H1 (cell line): ENCODE measurements around the gene FAM171A1. TPM values are rescaled to one million over a fixed set of nuclear protein-coding genes. Genes with fewer than 3 reads are reported as not detected.

Source experiments
- CTCF ChIA-PET: fragments of 300-600 bp; sonication (Branson Sonifier 250); formaldehyde crosslinking; loops from one replicate; lab custom pipeline; 2021; ENCODE audit not compliant: partially characterized antibody; lab: Charles Lee
- POLR2A ChIA-PET: fragments of 300-600 bp; sonication (Branson Sonifier 250); formaldehyde crosslinking; loops from one replicate; lab custom pipeline; 2021; ENCODE audit warnings: inconsistent platforms; ENCODE audit not compliant: partially characterized antibody; lab: Charles Lee
- DNase-seq, 2 experiments: peaks; one replicate each; pipeline versions ENCODE4 v3.0.0 to v3.0.0-alpha.2; 2010 to 2022; ENCODE audit warnings: low spot score in 2 of 2, low read depth in 1 of 2, mixed read lengths in 1 of 2
- FAIRE-seq: peaks from 2 replicates; lab custom pipeline; 2011; peaks lifted over from hg19 to GRCh38; lab: Jason Lieb, UNC
- H2AFZ ChIP-seq: 2 replicates; pipeline ENCODE4 v1.8.1; 2012; ENCODE audit warnings: low read length, inconsistent platforms
- H2AK5ac ChIP-seq: 2 replicates; pipeline ENCODE4 v1.6.1; 2013; ENCODE audit warnings: low read depth, low read length
- H2BK120ac ChIP-seq: replicated peaks from 2 replicates; pipeline ENCODE3; 2013; ENCODE audit warnings: low read depth, low read length, inconsistent platforms
- H2BK12ac ChIP-seq: 2 replicates; pipeline ENCODE4 v1.6.1; 2013; ENCODE audit warnings: low read depth, low read length
- H2BK15ac ChIP-seq: 2 replicates; pipeline ENCODE4 v1.6.1; 2013; ENCODE audit warnings: low read length
- H2BK20ac ChIP-seq: 2 replicates; pipeline ENCODE4 v1.6.1; 2013; ENCODE audit warnings: low read length
- H2BK5ac ChIP-seq: 2 replicates; pipeline ENCODE4 v1.6.1; 2013; ENCODE audit warnings: low read depth, low read length
- H3K14ac ChIP-seq: 2 replicates; pipeline ENCODE4 v1.6.1; 2013; ENCODE audit warnings: inconsistent platforms; ENCODE audit not compliant: insufficient read length
- H3K18ac ChIP-seq: 2 replicates; pipeline ENCODE4 v1.6.1; 2013; ENCODE audit warnings: low read length; ENCODE audit errors: extremely low read depth
- H3K23ac ChIP-seq: 2 replicates; pipeline ENCODE4 v1.6.1; 2013; ENCODE audit warnings: inconsistent platforms; ENCODE audit not compliant: insufficient read length
- H3K23me2 ChIP-seq: 2 replicates; pipeline ENCODE4 v1.6.1; 2013; ENCODE audit warnings: low read depth, low read length
- H3K27ac ChIP-seq: 2 replicates; pipeline ENCODE4 v1.6.1; 2011; ENCODE audit warnings: low read depth, low read length, inconsistent platforms
- H3K27me3 ChIP-seq, 4 experiments: replicated peaks in 1 of 4; 1 replicate in 1 of 4; 2 replicates in 3 of 4; pipeline versions ENCODE4 v1.6.1 to v1.8.1; 2011 to 2013; ENCODE audit warnings: low read length in 3 of 4, mild to moderate bottlenecking in 3 of 4, inconsistent platforms in 2 of 4, mixed read lengths in 2 of 4, moderate library complexity in 1 of 4; ENCODE audit not compliant: control insufficient read depth in 3 of 4, insufficient read depth in 3 of 4; ENCODE audit errors: extremely low read depth in 1 of 4
- H3K36me3 ChIP-seq, 4 experiments: 2 replicates each; pipeline versions ENCODE4 v1.6.1 to v1.8.1; 2011 to 2013; ENCODE audit warnings: mild to moderate bottlenecking in 4 of 4, low read length in 3 of 4, moderate library complexity in 2 of 4, control low read depth in 1 of 4, inconsistent platforms in 1 of 4; ENCODE audit not compliant: insufficient read depth in 4 of 4, control insufficient read depth in 2 of 4
- H3K4ac ChIP-seq: replicated peaks from 2 replicates; pipeline ENCODE3; 2013; ENCODE audit warnings: low read length, low read depth, mixed read lengths, inconsistent platforms; ENCODE audit not compliant: insufficient read length
- H3K4me1 ChIP-seq, 4 experiments: replicated peaks in 1 of 4; 1 replicate in 1 of 4; 2 replicates in 3 of 4; pipeline versions ENCODE4 v1.6.1 to v1.8.1; 2011 to 2013; ENCODE audit warnings: low read length in 3 of 4, inconsistent platforms in 2 of 4, mixed read lengths in 1 of 4; ENCODE audit not compliant: insufficient read depth in 4 of 4, control insufficient read depth in 3 of 4
- H3K4me2 ChIP-seq, 2 experiments: 2 replicates each; pipeline versions ENCODE4 v1.6.1 to v1.8.1; 2011 to 2013; ENCODE audit warnings: low read depth in 2 of 2, low read length in 2 of 2, control low read depth in 1 of 2, inconsistent platforms in 1 of 2, mild to moderate bottlenecking in 1 of 2; ENCODE audit not compliant: insufficient read depth in 1 of 2
- H3K4me3 ChIP-seq, 4 experiments: fragments of 200-600, 300-600 bp in 1 of 4; sonication (generic), shearing (Covaris generic), sonication (Bioruptor Twin) in 1 of 4; 2 replicates each; pipeline versions ENCODE4 v1.5.1 to v1.8.1; 2011 to 2016; ENCODE audit warnings: low read length in 4 of 4, low read depth in 3 of 4, control low read depth in 2 of 4, inconsistent platforms in 2 of 4, mild to moderate bottlenecking in 2 of 4, mixed read lengths in 1 of 4, moderate library complexity in 1 of 4; ENCODE audit not compliant: insufficient read depth in 2 of 4; ENCODE audit errors: extremely low read depth in 1 of 4
- H3K56ac ChIP-seq: replicated peaks from 2 replicates; pipeline ENCODE3; 2013; ENCODE audit warnings: low read depth, mild to moderate bottlenecking, mixed read lengths, low read length, inconsistent platforms; ENCODE audit not compliant: insufficient read length
- H3K79me1 ChIP-seq: 2 replicates; pipeline ENCODE4 v1.6.1; 2013; ENCODE audit warnings: low read depth, low read length, control low read depth
- H3K79me2 ChIP-seq, 2 experiments: 2 replicates each; pipeline versions ENCODE4 v1.6.1 to v1.8.1; 2012 to 2013; ENCODE audit warnings: low read length in 2 of 2, mild to moderate bottlenecking in 2 of 2, inconsistent platforms in 1 of 2; ENCODE audit not compliant: insufficient read depth in 2 of 2, control insufficient read depth in 1 of 2
- H3K9ac ChIP-seq, 4 experiments: replicated peaks in 1 of 4; 1 replicate in 1 of 4; 2 replicates in 3 of 4; pipeline versions ENCODE4 v1.6.1 to v1.8.1; 2011 to 2013; ENCODE audit warnings: low read depth in 3 of 4, low read length in 3 of 4, control low read depth in 2 of 4, mild to moderate bottlenecking in 2 of 4, moderate library complexity in 2 of 4, inconsistent platforms in 1 of 4; ENCODE audit errors: extremely low read depth in 1 of 4
- H3K9me3 ChIP-seq, 2 experiments: 2 replicates each; pipeline versions ENCODE4 v1.6.1 to v1.8.1; 2012 to 2013; ENCODE audit warnings: mild to moderate bottlenecking in 2 of 2, moderate library complexity in 2 of 2, control low read depth in 1 of 2, inconsistent platforms in 1 of 2, low read depth in 1 of 2, low read length in 1 of 2, mixed read lengths in 1 of 2; ENCODE audit not compliant: insufficient read depth in 2 of 2
- H4K20me1 ChIP-seq, 2 experiments: replicated peaks in 1 of 2; 2 replicates each; pipeline versions ENCODE3 to v1.8.1; 2011 to 2013; ENCODE audit warnings: inconsistent platforms in 2 of 2, low read length in 2 of 2, mild to moderate bottlenecking in 1 of 2; ENCODE audit not compliant: insufficient read depth in 2 of 2, control insufficient read depth in 1 of 2
- H4K5ac ChIP-seq: 2 replicates; pipeline ENCODE4 v1.6.1; 2013; ENCODE audit warnings: low read length, low read depth, mixed read lengths, inconsistent platforms; ENCODE audit not compliant: insufficient read length
- H4K8ac ChIP-seq: 2 replicates; pipeline ENCODE4 v1.8.0; 2013; ENCODE audit warnings: mild to moderate bottlenecking, moderate library complexity, low read length, inconsistent platforms; ENCODE audit not compliant: insufficient read depth; ENCODE audit errors: extremely low read depth
- H4K91ac ChIP-seq: replicated peaks from 2 replicates; pipeline ENCODE3; 2013; ENCODE audit warnings: low read length, mixed read lengths, inconsistent platforms; ENCODE audit not compliant: insufficient read length
- EGR1 ChIP-seq: IDR thresholded peaks from 2 replicates; pipeline ENCODE4 v1.6.1; 2011; ENCODE audit warnings: low read depth, low read length, borderline replicate concordance
- EP300 ChIP-seq, 2 experiments: IDR thresholded peaks; 1 replicate in 1 of 2; 2 replicates in 1 of 2; pipeline ENCODE4 v1.6.1; 2011 to 2012; ENCODE audit warnings: low read depth in 2 of 2, low read length in 2 of 2, mild to moderate bottlenecking in 2 of 2, borderline replicate concordance in 1 of 2, inconsistent platforms in 1 of 2, moderate library complexity in 1 of 2
- EZH2 ChIP-seq: fragments of 200-600 bp; sonication (generic); IDR thresholded peaks from 2 replicates; pipeline ENCODE4 v1.7.1; 2012; ENCODE audit warnings: low read depth, mild to moderate bottlenecking, moderate library complexity, low read length, inconsistent platforms; ENCODE audit not compliant: severe bottlenecking
- FOSL1 ChIP-seq: IDR thresholded peaks from 2 replicates; pipeline ENCODE4 v1.6.1; 2011; ENCODE audit warnings: mild to moderate bottlenecking, low read depth, low read length, moderate library complexity; ENCODE audit not compliant: insufficient read depth
- KDM5A ChIP-seq: fragments of 200-600 bp; IDR thresholded peaks from 2 replicates; pipeline ENCODE4 v1.7.1; 2012; ENCODE audit warnings: mild to moderate bottlenecking, low read length, inconsistent platforms, mixed read lengths
- PHF8 ChIP-seq: fragments of 200-600 bp; sonication (generic); conservative IDR thresholded peaks from 2 replicates; pipeline ENCODE4 v1.7.1; 2012; ENCODE audit warnings: low read depth, mild to moderate bottlenecking, inconsistent platforms, low read length, moderate library complexity
- POLR2A ChIP-seq, 2 experiments: IDR thresholded peaks; 1 replicate in 1 of 2; 2 replicates in 1 of 2; pipeline ENCODE4 v1.6.1; 2011; ENCODE audit warnings: low read depth in 2 of 2, low read length in 2 of 2, mild to moderate bottlenecking in 2 of 2; ENCODE audit errors: control extremely low read depth in 1 of 2
- POU5F1 ChIP-seq: IDR thresholded peaks from 2 replicates; pipeline ENCODE4 v1.6.1; 2011; ENCODE audit warnings: low read depth, mild to moderate bottlenecking, low read length, moderate library complexity
- RFX5 ChIP-seq: IDR thresholded peaks from 2 replicates; pipeline ENCODE4 v1.6.1; 2011; ENCODE audit warnings: low read depth, low read length, improper control_type of control experiment, borderline replicate concordance
- WGBS, 2 experiments: shearing (Covaris generic) in 1 of 2; methylation state at CpG; one replicate each; pipeline versions ENCODE4 v1.1.6 to v1.1.7; 2013 to 2015; ENCODE audit warnings: low lambda C conversion rate in 2 of 2, mixed read lengths in 2 of 2, inconsistent platforms in 1 of 2, low coverage in 1 of 2, missing lambda C conversion rate in 1 of 2; ENCODE audit not compliant: insufficient replicate concordance in 2 of 2, insufficient coverage in 1 of 2, insufficient read length in 1 of 2; ENCODE audit errors: extremely low coverage in 1 of 2, missing lambda C conversion rate in 1 of 2; 5-methylcytosine and 5-hydroxymethylcytosine counted together
- polyA plus RNA-seq, 7 experiments: library from polyadenylated mRNA; depleted of rRNA in 3 of 7; stranded (reverse) in 5 of 7; unstranded in 2 of 7; fragments of >200 nt in 5 of 7; fragments of 200-250 nt in 2 of 7; gene quantifications; 1 replicate in 5 of 7; 2 replicates in 1 of 7; 4 replicates in 1 of 7; pipeline versions ENCODE4 v1.2.1 to v1.2.3, GENCODE V29; 2011 to 2013; ENCODE audit warnings: missing spikeins in 2 of 7, mixed read lengths in 2 of 7
- total RNA-seq: library from RNA; stranded (reverse); fragmentation: NEBNext Ultra II Directional; extraction: Animal tissue kit (Norgen Biotek cat#: 25700); gene quantifications from 2 replicates; pipeline ENCODE4 v1.2.1, GENCODE V29; 2021
- TF ChIP-seq, protein P1 (sequence below): IDR thresholded peaks from 2 replicates; pipeline ENCODE4 v1.6.1; 2012; ENCODE audit warnings: inconsistent platforms

Gene FAM171A1
- total and polyA plus RNA-seq, 2 of the 8 experiments (the other 6 are each of a cell fraction or from before 2014, with no cell fraction given), result 26.6 to 42.1 TPM

DNA sequence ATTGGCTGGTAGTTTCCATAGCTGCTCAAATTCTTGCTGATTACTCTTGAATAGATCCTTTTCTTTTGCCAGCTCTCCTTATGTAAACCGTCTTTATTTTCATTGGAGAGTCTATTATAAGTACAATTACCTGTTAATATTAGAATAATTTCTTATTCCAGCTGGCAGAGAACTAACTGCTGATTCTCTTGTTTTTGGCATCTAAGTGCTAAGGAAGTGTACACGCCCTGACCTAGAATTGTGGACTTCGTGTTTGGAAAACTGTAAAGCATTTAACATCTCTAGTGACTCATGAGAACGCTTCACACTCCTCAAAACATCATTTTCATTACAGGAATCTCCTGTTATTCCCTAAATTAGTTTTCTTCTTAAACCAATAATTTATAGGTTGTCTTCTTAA is 39.9 kb upstream of the FAM171A1 start:
- H3K9ac ChIP-seq, result no peak overlapping the region
- H3K27ac ChIP-seq, result no peak overlapping the region
- H3K27me3 ChIP-seq, result no peaks in the 10 kb centered on the region
- H3K18ac ChIP-seq, result no peak overlapping the region
- no peaks in the 10 kb centered on the region for H3K79me1 ChIP-seq
- H4K91ac ChIP-seq, result no peak overlapping the region
- 92% methylated on average over 4 of the region's 4 CpGs; no CpG with 5 or more reads in 1 of the 2 experiments for WGBS, 2 experiments
- no peak overlapping the region for H2BK12ac ChIP-seq
- H3K4ac ChIP-seq, result no peak overlapping the region
- no peaks in the 10 kb centered on the region for H3K36me3 ChIP-seq
- CTCF ChIA-PET, result interaction anchor here (0.5 to 1.7 kb wide), 2 partner anchors 22 to 1663 kb away, joined by 3 to 5 read pairs; no protein-coding TSS in a partner anchor
- H3K79me2 ChIP-seq, result no peaks in the 10 kb centered on the region
- H2AK5ac ChIP-seq, result no peak overlapping the region
- H2BK20ac ChIP-seq, result no peak overlapping the region
- POLR2A ChIA-PET, result no interaction called here
- no peak for DNase-seq
- H3K14ac ChIP-seq, result no peak overlapping the region
- no peak overlapping the region for H2BK120ac ChIP-seq
- no peak overlapping the region for H4K5ac ChIP-seq
- H2BK5ac ChIP-seq, result no peak overlapping the region
- no peak overlapping the region for H3K4me3 ChIP-seq
- no peak overlapping the region for H4K8ac ChIP-seq
- no peaks in the 10 kb centered on the region for H4K20me1 ChIP-seq
- H3K56ac ChIP-seq, result no peak overlapping the region
- no peaks in the 10 kb centered on the region for H3K4me1 ChIP-seq
- no peak overlapping the region for H2BK15ac ChIP-seq
- TF ChIP-seq PHF8, result no peak
- no peak for TF ChIP-seq EZH2
- TF ChIP-seq EP300 (IDR thresholded peaks at IDR 0.05; ENCODE audit: borderline replicate concordance in 1 of 2, low read depth in 2 of 2, low read length in 2 of 2), result no peak
- no peak for TF ChIP-seq KDM5A
- no peak for TF ChIP-seq POLR2A (IDR thresholded peaks at IDR 0.05; ENCODE audit: control extremely low read depth in 1 of 2, low read depth in 2 of 2, low read length in 2 of 2)
- TF ChIP-seq RFX5, result no peak
- TF ChIP-seq FOSL1, result no peak
- TF ChIP-seq, protein P1, sequence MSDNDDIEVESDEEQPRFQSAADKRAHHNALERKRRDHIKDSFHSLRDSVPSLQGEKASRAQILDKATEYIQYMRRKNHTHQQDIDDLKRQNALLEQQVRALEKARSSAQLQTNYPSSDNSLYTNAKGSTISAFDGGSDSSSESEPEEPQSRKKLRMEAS, result no peak
- TF ChIP-seq POU5F1, result no peak
- no peak for TF ChIP-seq EGR1
- TF ChIP-seq, all 59 proteins: peak for 0
- Histone ChIP-seq H2AFZ (no peak overlapping the region), H3K4me2 (no peak overlapping the region), H3K9me3 (no peaks in the 10 kb centered on the region; a peak in 1 of 4 replicates), H3K23ac (no peak overlapping the region), H3K23me2 (no peaks in the 10 kb centered on the region)
- FAIRE-seq, result no peak
